Measurements from ENCODE around the gene MYO10. TPM values are rescaled to one million over a fixed set of nuclear protein-coding genes. Genes with fewer than 3 reads are reported as not detected.

MYO10 gene
- total and polyA plus RNA-seq, 2 experiments from 2014 or later, result 119 to 276 TPM

DNA sequence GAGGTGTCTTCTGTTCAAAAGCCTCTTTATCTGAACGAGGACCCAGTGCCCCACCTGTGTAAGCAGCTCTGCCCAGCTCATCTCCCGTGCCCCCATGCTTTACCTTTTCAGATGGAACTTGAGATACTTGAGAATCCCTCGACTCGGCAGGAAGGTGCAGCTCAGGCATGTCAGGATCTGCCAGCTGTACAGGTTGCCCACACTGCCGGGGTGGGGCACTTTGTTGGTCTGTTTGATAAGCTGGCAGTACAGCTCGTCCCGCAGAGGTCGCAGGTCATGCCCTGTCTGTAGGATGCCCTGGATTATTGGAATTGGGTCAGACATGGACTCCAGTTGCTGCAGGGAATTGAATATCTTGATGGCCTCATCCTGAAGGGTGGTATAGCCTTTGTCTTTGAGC, 261.3 kb downstream of the MYO10 start (continued):
- no peak for TF ChIP-seq STAT1 (IDR thresholded peaks at IDR 0.05; ENCODE audit: unreplicated experiment)
- TF ChIP-seq ZNF331 (CRISPR knock-in tag; IDR thresholded peaks at IDR 0.05; ENCODE audit: low read depth), result no peak
- TF ChIP-seq POLR2AphosphoS5 (IDR thresholded peaks at IDR 0.05; ENCODE audit: low read depth), result no peak
- no peak for TF ChIP-seq EZH2 (IDR thresholded peaks at IDR 0.05; ENCODE audit: low read depth, unreplicated experiment)
- TF ChIP-seq CTCF (conservative IDR thresholded peaks at IDR 0.05; ENCODE audit: low read depth in 2 of 2), result no peak
- TF ChIP-seq, protein P1, sequence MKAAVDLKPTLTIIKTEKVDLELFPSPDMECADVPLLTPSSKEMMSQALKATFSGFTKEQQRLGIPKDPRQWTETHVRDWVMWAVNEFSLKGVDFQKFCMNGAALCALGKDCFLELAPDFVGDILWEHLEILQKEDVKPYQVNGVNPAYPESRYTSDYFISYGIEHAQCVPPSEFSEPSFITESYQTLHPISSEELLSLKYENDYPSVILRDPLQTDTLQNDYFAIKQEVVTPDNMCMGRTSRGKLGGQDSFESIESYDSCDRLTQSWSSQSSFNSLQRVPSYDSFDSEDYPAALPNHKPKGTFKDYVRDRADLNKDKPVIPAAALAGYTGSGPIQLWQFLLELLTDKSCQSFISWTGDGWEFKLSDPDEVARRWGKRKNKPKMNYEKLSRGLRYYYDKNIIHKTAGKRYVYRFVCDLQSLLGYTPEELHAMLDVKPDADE (IDR thresholded peaks at IDR 0.05), result no peak
- no peak for TF ChIP-seq ZNF114 (CRISPR knock-in tag; IDR thresholded peaks at IDR 0.05)

- H3K4me1 Mint-ChIP-seq, result no peaks in the 10 kb centered on the region
- DNase-seq (ENCODE audit: low spot score) (no peak), ATAC-seq (no peak)
- H3K27me3 Mint-ChIP-seq (ENCODE audit: insufficient read depth, low read depth, poor library complexity), result no peaks in the 10 kb centered on the region
- Histone ChIP-seq H2AFZ (no peak overlapping the region), H3K4me1 (ENCODE audit: insufficient read depth) (no peaks in the 10 kb centered on the region), H3K4me2 (no peak overlapping the region), H4K20me1 (replicated peaks; ENCODE audit: insufficient read depth) (no peaks in the 10 kb centered on the region; the same call in none of the 2 replicates), H3K27ac (ENCODE audit: low read depth) (peak overlapping the region; percentile 55; the same call in 1 of the 2 replicates), H3K4me3 (no peak overlapping the region), H3K27me3 (ENCODE audit: insufficient read depth) (no peaks in the 10 kb centered on the region), H3K9me2 (ENCODE audit: insufficient read depth) (no peaks in the 10 kb centered on the region), H3F3A (replicated peaks; ENCODE audit: low read depth) (0 out of 2 replicates have a peak, but pooled peaks cover 22% of the 10 kb centered on the region), H3K79me2 (replicated peaks; ENCODE audit: insufficient read depth) (0 out of 2 replicates have a peak, but pooled peaks cover 3% of the 10 kb centered on the region), H3K36me3 (ENCODE audit: insufficient read depth) (peaks cover 95% of the 10 kb centered on the region)
- no peak overlapping the region for H3K27ac Mint-ChIP-seq
- peaks cover 96% of the 10 kb centered on the region for H3K36me3 Mint-ChIP-seq (ENCODE audit: low read depth)
- TF ChIP-seq JUNB (IDR thresholded peaks at IDR 0.05; ENCODE audit: unreplicated experiment) (no peak), NANOG (IDR thresholded peaks at IDR 0.05; ENCODE audit: borderline replicate concordance) (no peak), ZNF114 (CRISPR knock-in tag; IDR thresholded peaks at IDR 0.05) (no peak), CTCF (conservative IDR thresholded peaks at IDR 0.05; ENCODE audit: low read depth in 2 of 2) (no peak), ZNF331 (CRISPR knock-in tag; IDR thresholded peaks at IDR 0.05; ENCODE audit: low read depth) (no peak), EZH2phosphoT487 (IDR thresholded peaks at IDR 0.05; ENCODE audit: unreplicated experiment) (no peak), STAT1 (IDR thresholded peaks at IDR 0.05; ENCODE audit: unreplicated experiment) (no peak), POLR2AphosphoS5 (IDR thresholded peaks at IDR 0.05; ENCODE audit: low read depth) (no peak), EZH2 (IDR thresholded peaks at IDR 0.05; ENCODE audit: low read depth, unreplicated experiment) (no peak), CREB1 (CRISPR knock-in tag; IDR thresholded peaks at IDR 0.05; ENCODE audit: low read depth) (no peak)
- TF ChIP-seq, protein P2, sequence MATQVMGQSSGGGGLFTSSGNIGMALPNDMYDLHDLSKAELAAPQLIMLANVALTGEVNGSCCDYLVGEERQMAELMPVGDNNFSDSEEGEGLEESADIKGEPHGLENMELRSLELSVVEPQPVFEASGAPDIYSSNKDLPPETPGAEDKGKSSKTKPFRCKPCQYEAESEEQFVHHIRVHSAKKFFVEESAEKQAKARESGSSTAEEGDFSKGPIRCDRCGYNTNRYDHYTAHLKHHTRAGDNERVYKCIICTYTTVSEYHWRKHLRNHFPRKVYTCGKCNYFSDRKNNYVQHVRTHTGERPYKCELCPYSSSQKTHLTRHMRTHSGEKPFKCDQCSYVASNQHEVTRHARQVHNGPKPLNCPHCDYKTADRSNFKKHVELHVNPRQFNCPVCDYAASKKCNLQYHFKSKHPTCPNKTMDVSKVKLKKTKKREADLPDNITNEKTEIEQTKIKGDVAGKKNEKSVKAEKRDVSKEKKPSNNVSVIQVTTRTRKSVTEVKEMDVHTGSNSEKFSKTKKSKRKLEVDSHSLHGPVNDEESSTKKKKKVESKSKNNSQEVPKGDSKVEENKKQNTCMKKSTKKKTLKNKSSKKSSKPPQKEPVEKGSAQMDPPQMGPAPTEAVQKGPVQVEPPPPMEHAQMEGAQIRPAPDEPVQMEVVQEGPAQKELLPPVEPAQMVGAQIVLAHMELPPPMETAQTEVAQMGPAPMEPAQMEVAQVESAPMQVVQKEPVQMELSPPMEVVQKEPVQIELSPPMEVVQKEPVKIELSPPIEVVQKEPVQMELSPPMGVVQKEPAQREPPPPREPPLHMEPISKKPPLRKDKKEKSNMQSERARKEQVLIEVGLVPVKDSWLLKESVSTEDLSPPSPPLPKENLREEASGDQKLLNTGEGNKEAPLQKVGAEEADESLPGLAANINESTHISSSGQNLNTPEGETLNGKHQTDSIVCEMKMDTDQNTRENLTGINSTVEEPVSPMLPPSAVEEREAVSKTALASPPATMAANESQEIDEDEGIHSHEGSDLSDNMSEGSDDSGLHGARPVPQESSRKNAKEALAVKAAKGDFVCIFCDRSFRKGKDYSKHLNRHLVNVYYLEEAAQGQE (IDR thresholded peaks at IDR 0.05; ENCODE audit: unreplicated experiment), result no peak
- TF ChIP-seq, protein P1 (IDR thresholded peaks at IDR 0.05), result no peak
- H3K9me3 Mint-ChIP-seq, result no peaks in the 10 kb centered on the region
- H3K4me3 Mint-ChIP-seq, result no peak overlapping the region
Observed at GRCh38 chr5:16673241-16674201, 262.6 kb downstream of the MYO10 start.

Data from GM23338 (cell line).